Urothelium cell line (cell line): Measurements from ENCODE around the gene HSD17B1.
"Not testable (repeated sequence)": the region's sequence is repeated elsewhere in the genome, so short reads cannot be mapped to it uniquely, and the experiment has no call there.

Experiments used
- DNase-seq: peaks from one replicate; pipeline ENCODE4 v3.0.0; 2011; ENCODE audit warnings: low spot score, mixed read lengths
- FAIRE-seq: peaks from 2 replicates; lab custom pipeline; 2011; peaks lifted over from hg19 to GRCh38; lab: Jason Lieb, UNC

HSD17B1 gene

DNA sequence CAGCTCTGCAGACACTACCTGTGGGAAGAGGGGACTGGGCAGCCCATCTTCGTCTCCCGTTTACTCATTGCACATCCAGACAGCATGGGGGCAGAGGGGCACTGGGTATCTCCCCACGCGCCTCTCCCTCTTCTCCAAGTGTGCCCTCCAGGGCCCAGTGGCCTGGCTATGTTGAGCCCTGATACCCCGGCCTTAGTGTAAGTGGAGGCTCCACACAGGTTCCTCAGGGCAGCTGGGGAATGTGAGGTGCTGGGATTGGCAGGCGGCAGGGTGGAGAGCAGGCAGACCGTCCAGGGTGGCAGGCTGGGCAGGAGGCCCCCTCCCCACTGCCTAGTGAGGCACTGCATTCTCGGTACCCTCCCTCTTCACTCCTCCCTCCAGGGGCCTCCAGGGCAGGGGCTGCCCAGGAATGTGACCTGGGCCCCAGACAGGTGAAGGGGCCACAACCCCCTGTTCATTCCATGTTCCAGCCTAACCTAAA lies 29.9 kb upstream of the HSD17B1 start:
- DNase-seq (no peak), FAIRE-seq (no peak)

DNA sequence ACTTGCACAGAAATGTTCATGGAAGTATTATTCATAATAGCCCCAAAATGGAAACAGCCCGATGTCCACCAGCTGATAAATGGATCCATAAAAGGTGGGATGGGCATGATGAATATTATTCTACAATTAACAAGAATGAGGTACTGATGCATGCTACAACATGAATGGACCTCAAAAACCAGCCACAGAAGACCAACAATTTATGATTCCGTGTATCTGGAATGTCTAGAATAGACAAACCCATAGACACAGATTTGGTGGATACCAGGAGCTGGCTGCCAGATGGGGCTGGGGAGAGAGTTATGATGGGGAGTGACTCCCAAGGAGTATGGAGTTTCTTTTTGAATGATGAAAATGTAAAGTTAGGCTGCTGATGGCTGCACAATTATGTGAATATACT lies 27.5 kb upstream of the HSD17B1 start:
- FAIRE-seq (no peak), DNase-seq (no peak)

DNA sequence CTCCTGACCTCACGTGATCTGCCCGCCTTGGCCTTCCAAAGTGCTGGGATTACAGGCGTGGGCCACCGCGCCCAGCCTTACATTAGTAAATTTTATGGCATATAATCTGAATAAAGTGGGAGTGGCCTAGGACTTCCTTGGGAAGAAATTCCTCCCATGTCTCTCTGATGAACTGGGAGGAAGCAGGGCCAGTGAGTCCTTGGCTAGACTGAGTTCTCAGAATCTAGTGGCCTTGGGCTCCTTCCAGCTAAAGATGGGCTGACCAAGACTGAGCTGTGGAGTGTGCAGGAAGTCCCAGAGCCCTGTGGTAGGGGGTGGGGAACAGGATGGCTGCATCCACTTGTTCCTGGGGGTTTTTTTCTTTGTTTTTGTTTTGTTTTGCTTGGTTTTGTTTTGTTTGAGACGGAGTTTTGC lies 26.7 kb upstream of the HSD17B1 start:
- no peak for DNase-seq
- no peak for FAIRE-seq

DNA sequence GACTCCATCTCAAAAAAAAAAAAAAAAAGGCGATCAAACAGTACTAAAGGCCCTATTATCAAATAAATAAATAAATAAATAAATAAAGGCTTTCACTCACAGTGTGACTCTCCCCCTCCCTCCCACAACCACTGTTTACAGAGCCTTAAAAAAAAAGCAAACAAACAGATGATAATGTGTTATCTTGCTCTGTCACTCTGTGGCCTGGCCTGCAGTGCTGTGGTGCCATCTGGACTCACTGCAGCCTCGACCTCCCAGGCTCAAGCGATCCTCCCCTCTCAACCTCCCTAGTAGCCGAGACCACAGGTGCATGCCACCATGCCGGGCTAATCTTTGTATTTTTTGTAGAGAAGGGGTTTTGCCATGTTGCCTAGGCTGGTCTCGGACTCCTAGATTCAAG lies 24.8 kb upstream of the HSD17B1 start:
- no peak for DNase-seq
- no peak for FAIRE-seq

DNA sequence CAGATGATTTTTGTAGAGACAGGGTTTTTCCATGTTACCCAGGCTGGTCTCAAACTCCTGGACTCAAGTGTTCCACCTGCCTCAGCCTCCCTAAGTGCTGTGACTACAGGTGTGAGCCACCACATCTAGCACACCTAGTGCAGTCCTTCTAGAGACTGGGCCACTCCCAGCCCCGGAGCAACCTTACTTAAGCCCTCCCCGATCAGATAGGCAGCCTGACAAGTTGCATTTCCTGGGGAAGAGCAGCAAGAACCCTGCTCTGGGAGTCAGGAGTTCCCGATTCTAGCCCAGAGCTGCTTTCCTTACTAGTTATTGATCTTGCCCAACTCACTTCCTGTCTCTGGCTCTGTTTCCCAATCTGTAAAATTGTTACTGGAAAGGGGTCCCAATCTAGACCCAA lies 23.7 kb upstream of the HSD17B1 start:
- FAIRE-seq, result no peak
- DNase-seq, result no peak

DNA sequence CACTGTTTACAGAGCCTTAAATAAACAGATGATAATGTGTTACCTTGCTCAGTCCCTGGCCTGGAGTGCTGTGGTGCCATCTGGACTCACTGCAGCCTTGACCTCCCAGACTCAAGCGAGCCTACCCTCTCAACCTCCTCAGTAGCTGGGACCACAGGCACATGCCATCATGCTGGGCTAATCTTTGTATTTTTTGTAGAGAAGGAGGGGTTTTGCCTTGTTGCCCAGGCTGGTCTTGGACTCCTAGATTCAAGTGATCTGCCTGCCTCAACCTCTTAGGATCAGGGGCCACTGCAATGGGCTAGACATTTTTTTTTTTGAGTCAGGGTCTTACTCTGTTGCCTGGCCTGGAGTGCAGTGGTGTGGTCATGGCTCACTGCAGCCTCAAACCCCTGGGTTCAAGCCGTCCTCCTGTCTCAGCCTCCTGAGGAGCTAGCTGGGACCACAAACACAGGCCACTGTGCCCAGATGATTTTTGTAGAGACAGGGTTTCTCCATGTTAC lies 21.7 kb upstream of the HSD17B1 start:
- FAIRE-seq (no peak), DNase-seq (no peak)

DNA sequence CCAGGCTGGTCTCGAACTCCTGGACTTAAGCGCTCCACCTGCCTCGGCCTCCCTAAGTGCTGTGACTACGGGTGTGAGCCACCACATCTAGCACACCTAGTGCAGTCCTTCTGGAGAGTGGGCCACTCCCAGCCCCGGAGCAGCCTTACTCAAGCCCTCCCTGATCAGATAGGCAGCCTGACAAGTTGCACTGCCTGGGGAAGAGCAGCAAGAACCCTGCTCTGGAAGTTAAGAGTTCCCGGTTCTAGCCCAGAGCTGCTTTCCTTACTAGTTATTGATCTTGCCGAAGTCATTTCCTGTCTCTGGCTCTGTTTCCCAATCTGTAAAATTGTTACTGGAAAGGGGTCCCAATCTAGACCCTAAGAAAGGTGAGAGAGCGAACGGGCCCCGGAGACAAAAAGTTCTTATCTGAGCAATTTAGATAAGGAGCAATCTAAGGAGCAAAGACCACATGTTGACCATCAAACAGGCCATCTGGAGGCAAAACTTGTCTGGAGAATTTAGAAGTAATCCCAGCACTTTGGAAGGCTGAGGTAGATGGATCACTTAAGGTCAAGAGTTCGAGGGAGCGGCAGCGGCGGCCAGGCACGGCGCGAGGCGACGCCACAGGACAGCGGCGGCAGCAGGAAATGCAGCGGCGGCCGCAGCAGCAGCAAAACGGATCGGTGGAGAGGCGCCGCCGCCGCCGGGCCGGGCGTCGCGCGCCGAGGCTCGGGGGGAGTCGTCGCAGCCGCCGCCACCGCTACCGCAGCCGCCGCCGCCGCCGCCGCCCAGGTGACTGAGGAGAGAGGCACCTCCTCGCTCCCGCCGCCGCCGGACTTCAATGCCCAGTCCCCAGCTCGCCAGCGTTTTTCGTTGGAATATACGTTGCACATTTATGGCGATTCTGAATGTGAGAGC lies 21.0 kb upstream of the HSD17B1 start:
- peak; percentile 66 for DNase-seq
- no peak for FAIRE-seq

DNA sequence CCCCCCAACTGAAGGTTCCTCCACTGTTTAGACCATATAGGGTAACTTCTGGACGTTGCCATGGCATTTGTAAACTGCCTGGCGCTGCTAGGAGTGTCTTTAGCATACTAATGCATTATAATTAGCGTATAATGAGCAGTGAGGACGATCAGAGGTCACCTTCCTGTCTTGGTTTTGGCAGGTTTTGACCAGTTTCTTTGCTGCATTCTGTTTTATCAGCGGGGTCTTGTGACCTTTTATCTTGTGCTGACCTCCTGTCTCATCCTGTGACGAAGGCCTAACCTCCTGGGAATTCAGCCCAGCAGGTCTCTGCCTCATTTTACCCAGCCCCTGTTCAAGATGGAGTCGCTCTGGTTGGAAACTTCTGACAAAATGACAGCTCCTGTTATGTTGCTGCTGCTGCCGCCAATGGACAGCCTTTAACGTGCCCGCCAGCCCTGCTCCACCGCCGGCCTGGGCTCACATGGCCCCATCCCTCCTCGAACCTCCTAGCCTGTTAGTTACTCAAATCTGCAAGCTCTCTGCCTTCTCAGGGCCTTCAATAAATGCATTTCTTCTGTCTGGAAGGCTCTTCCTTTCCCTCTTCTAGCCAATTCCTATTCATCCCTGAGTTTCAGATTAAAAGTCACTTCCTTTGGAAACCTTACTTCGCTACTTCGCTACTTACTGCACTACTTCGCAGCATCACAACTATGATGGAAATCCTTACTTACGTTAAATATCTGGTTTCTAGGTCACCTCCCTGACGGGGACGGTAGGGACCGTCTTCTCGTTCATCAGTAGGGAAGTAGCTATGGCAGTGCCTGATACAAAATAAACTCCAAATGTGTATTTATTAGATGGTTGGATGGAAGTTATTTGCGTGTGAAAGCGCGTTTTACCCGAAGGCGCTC lies 17.3 kb upstream of the HSD17B1 start:
- DNase-seq (no peak), FAIRE-seq (no peak)

DNA sequence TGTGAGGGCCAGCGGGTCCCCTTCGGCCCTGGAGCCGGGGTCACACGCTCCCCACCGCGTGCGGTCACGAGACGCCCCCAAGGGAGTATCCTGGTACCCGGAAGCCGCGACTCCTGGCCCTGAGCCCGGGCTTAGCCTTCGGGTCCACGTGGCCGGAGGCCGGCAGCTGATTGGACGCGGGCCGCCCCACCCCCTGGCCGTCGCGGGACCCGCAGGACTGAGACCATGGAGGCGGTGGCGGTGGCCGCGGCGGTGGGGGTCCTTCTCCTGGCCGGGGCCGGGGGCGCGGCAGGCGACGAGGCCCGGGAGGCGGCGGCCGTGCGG lies 16.7 kb upstream of the HSD17B1 start, which contains the start of gene NAGLU:
NAGLU (plus strand) TSS at position 194 of the 324 bp plus-strand sequence; CDS start at position 226, 32 bp downstream.
- FAIRE-seq, result no peak

DNA sequence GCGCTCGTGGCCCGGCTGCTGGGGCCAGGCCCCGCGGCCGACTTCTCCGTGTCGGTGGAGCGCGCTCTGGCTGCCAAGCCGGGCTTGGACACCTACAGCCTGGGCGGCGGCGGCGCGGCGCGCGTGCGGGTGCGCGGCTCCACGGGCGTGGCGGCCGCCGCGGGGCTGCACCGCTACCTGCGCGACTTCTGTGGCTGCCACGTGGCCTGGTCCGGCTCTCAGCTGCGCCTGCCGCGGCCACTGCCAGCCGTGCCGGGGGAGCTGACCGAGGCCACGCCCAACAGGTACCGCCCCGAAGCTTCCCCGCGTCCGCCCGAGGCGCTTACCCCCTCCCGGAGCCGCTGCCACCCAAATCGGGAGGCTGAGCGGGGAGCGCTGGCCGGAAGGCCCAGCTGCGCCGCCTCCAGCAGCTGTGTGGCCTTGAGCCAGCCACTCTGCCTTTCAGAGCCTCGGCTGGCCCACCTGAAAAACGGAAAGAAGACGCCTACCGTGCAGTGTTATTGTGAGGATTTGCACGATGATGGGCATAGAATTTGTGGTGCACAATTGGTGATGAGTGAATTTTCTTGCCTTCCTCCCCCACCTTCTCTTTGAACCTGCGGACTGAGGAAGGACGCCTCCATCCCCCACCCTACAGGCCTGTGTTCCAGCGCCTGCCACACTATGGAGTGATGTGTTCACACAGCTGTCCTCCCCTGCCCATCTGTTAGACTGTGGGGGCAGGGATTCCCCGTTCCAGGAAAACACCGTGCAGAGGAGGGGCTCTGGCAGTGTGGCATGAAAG lies 16.2 kb upstream of the HSD17B1 start:
- peak; percentile 74 for FAIRE-seq

More for the DNA sequence above, 16.7 kb upstream of the HSD17B1 start, which contains the start of gene NAGLU:
- peak; percentile 98 for DNase-seq

DNA sequence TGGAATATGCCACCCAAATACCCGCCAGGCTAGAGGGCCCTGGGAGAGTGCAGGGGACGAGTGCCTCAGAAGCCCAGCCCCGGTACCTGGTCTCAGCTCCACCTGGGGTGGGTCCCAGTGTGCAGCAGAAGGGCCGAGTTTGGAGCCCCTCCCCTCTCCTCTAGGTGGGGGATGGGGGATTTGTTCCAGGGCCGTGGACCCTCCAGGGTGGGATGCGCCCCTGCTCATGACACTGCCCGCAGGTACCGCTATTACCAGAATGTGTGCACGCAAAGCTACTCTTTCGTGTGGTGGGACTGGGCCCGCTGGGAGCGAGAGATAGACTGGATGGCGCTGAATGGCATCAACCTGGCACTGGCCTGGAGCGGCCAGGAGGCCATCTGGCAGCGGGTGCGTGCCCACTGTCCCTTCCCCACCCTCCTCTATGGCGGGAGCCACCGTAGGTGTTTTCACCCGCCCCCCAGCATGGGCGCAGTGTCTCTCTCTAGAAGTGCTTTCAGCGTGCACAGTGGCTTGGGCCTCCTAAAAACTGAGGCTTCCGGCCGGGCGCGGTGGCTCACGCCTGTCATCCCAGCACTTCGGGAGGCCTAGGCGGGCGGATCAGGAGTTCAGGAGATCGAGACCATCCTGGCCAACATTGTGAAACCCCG lies 15.4 kb upstream of the HSD17B1 start:
- no peak for DNase-seq
- no peak for FAIRE-seq

More for the DNA sequence above, 16.2 kb upstream of the HSD17B1 start:
- peak; percentile 96 for DNase-seq

DNA sequence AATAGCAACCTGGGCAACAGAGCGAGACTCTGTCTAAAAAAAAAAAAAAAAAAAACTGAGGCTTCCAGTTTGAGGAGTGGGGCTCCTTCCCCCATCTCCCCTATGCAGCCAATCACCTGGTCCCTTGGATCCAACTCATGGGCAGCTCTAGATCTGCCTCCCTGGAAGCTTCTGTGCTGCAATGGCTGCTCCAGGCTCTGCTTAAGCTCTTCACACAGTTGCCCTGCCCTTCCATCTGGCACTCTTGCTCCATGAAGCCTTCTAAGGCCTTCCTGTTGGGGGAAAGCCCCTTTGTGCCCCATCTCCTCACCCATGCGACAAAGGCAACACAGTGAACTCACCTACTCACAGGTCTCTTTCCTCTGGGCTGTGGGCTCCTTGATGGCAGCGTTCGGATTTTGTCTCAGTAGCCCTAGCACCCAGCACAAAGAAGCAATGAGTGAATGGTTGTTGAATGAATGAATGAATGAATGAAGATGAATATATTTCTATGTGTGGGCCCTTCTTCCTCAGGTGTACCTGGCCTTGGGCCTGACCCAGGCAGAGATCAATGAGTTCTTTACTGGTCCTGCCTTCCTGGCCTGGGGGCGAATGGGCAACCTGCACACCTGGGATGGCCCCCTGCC lies 14.8 kb upstream of the HSD17B1 start:
- FAIRE-seq (no peak), DNase-seq (no peak)

DNA sequence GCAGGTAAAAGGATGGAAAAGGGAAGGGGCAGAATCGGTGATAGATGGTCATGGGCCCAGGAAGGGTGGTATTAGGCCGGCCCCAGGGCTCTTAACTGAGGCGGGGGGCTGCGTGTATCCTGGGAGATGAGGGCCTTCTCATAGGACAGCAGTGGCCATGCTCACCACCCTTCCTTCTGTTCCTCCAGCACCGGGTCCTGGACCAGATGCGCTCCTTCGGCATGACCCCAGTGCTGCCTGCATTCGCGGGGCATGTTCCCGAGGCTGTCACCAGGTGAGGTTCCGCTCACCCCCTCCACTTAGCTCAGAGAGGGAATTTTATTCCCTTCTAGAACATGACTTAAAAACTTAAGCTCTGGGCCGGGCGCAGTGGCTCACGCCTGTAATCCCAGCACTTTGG lies 14.2 kb upstream of the HSD17B1 start:
- FAIRE-seq, result no peak
- DNase-seq, result no peak

DNA sequence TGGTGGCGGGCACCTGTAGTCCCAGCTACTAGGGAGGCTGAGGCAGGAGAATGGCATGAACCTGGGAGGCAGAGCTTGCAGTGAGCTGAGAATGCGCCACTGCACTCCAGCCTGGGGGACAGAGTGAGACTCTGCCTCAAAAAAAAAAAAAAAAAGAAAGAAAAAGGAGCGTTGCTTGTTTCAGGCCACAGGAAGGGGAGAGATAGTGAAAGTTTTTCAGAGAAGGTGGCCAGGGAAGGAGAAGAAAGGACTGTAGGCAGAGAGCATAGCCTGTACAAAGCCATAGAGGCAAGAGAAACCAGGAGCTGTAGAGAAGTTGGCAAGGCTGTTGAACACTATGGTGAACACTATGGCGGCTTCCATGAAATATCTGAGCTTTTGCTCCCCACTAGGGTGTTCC lies 12.2 kb upstream of the HSD17B1 start:
- not testable (repeated sequence) for DNase-seq, FAIRE-seq

DNA sequence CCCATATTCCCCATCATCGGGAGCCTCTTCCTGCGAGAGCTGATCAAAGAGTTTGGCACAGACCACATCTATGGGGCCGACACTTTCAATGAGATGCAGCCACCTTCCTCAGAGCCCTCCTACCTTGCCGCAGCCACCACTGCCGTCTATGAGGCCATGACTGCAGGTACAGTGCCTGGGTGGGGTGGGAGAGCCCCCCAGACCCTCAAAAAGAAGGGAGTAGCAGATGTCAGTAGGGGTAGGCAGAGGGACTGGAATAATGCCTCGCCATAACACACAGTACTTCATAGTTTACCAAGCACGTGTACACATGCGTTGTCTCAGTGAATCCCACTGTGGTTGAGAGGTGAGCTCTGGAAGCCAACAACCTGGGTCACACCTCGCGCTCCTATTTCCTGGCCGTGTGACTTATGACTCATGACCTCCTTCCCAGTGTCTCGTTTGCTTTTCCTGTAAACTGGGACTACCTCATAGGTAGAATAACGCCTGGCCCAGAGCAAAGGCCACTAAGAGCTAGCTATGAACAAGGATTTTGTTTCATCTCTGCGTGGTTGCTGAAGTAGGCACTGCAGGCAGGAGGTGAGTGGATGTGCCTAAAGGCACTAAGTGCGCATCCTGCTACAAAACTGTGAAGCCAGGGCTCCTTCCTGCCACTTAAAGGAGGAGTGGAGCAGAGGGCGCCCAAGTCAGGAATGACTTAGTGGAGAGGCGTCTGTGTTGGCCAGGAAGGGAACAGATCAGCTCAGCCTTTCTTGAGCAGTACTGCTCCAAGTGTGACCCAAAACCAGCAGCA lies 11.5 kb upstream of the HSD17B1 start:
- DNase-seq (no peak), FAIRE-seq (no peak)

DNA sequence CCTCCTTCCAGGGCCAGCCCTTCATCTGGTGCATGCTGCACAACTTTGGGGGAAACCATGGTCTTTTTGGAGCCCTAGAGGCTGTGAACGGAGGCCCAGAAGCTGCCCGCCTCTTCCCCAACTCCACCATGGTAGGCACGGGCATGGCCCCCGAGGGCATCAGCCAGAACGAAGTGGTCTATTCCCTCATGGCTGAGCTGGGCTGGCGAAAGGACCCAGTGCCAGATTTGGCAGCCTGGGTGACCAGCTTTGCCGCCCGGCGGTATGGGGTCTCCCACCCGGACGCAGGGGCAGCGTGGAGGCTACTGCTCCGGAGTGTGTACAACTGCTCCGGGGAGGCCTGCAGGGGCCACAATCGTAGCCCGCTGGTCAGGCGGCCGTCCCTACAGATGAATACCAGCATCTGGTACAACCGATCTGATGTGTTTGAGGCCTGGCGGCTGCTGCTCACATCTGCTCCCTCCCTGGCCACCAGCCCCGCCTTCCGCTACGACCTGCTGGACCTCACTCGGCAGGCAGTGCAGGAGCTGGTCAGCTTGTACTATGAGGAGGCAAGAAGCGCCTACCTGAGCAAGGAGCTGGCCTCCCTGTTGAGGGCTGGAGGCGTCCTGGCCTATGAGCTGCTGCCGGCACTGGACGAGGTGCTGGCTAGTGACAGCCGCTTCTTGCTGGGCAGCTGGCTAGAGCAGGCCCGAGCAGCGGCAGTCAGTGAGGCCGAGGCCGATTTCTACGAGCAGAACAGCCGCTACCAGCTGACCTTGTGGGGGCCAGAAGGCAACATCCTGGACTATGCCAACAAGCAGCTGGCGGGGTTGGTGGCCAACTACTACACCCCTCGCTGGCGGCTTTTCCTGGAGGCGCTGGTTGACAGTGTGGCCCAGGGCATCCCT lies 9.3 kb upstream of the HSD17B1 start:
- DNase-seq (no peak), FAIRE-seq (no peak)

DNA sequence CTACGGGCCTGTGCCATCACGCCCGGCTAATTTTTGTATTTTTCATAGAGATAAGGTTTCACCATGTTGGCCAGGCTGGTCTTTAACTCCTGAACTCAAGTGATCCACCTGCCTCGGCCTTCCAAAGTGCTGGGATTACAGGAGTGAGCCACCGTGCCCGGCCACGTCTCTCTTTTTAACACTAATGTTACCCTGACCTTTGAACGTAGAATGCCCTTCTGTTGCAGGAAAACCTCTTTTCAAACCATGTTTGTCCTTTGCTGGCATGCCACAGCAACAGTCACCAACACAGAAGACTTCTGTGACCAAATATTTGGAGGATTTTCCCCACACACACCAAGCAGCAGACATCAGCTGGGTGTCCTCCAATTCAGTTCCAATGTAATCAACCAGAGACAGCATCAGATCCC lies 7.8 kb upstream of the HSD17B1 start:
- DNase-seq (no peak), FAIRE-seq (no peak)
